H1 (cell line): ENCODE results near the gene CA10.

ENCODE experiments used
- BRCA1 ChIP-seq: IDR thresholded peaks from 2 replicates; pipeline ENCODE4 v1.6.1; 2012; ENCODE audit warnings: low read depth, low read length, improper control_type of control experiment
- CREB1 ChIP-seq: IDR thresholded peaks from 2 replicates; pipeline ENCODE4 v1.6.1; 2012; ENCODE audit warnings: inconsistent platforms
- HDAC2 ChIP-seq, 2 experiments: fragments of 300-600 bp in 1 of 2; sonication (generic) in 1 of 2; IDR thresholded peaks; 2 replicates each; pipeline ENCODE4 v1.6.1; 2011 to 2012; ENCODE audit warnings: low read depth in 2 of 2, low read length in 2 of 2, mild to moderate bottlenecking in 2 of 2, moderate library complexity in 2 of 2, borderline replicate concordance in 1 of 2, inconsistent platforms in 1 of 2
- JUND ChIP-seq: IDR thresholded peaks from 2 replicates; pipeline ENCODE4 v1.6.1; 2011; ENCODE audit warnings: mild to moderate bottlenecking, improper control_type of control experiment, low read length
- PHF8 ChIP-seq: fragments of 200-600 bp; sonication (generic); conservative IDR thresholded peaks from 2 replicates; pipeline ENCODE4 v1.7.1; 2012; ENCODE audit warnings: low read depth, mild to moderate bottlenecking, inconsistent platforms, low read length, moderate library complexity
- RAD21 ChIP-seq, 2 experiments: IDR thresholded peaks in 1 of 2; conservative IDR thresholded peaks in 1 of 2; 2 replicates each; pipeline ENCODE4 v1.6.1; 2011; ENCODE audit warnings: low read depth in 2 of 2, low read length in 2 of 2, improper control_type of control experiment in 1 of 2, inconsistent platforms in 1 of 2, mild to moderate bottlenecking in 1 of 2, moderate library complexity in 1 of 2
- RNF2 ChIP-seq: fragments of 200-900, 300-1000 bp; sonication (generic); IDR thresholded peaks from 2 replicates; pipeline ENCODE4 v1.7.1; 2016; ENCODE audit warnings: borderline replicate concordance, low read depth, mild to moderate bottlenecking, antibody characterized with exemption, low read length; ENCODE audit not compliant: poor library complexity, severe bottlenecking; ENCODE audit errors: missing control alignments
- SP2 ChIP-seq: IDR thresholded peaks from 2 replicates; pipeline ENCODE4 v1.6.1; 2012; ENCODE audit warnings: mild to moderate bottlenecking, low read length, inconsistent platforms
- TF ChIP-seq, protein P1 (sequence below), 3 experiments: IDR thresholded peaks; 1 replicate in 2 of 3; 2 replicates in 1 of 3; pipeline versions ENCODE4 v1.5.1 to v1.6.1; 2011; ENCODE audit warnings: low read length in 3 of 3, mild to moderate bottlenecking in 3 of 3, inconsistent platforms in 2 of 3, low read depth in 1 of 3, moderate library complexity in 1 of 3; ENCODE audit not compliant: insufficient read depth in 1 of 3; ENCODE audit errors: control extremely low read depth in 1 of 3
- TF ChIP-seq, protein P2 (sequence below): IDR thresholded peaks from 2 replicates; pipeline ENCODE4 v1.6.1; 2012; ENCODE audit warnings: inconsistent platforms
- TF ChIP-seq, protein P3 (sequence below): IDR thresholded peaks from 2 replicates; pipeline ENCODE4 v1.6.1; 2011; ENCODE audit warnings: low read depth, mild to moderate bottlenecking, low read length; ENCODE audit not compliant: insufficient read depth

DNA sequence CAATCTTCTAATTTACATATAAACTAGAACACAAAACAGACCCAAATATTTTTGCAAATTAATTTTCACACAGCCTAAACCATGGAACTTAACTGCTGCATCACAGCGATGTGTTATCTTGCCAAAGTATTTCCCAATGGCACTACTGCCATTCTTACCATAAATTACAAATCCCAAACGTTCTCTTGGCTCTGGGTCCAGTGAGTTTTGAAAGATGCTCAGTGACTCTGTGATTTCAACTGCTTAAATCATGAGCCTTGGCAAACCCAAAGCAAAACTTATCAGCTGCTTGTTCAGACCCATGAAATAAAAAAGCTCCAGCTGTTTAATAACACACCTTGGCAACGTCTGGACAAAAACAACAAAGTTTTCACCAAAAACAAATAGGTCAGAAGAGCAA is 223.0 kb downstream of the CA10 start:
- TF ChIP-seq, protein P1, sequence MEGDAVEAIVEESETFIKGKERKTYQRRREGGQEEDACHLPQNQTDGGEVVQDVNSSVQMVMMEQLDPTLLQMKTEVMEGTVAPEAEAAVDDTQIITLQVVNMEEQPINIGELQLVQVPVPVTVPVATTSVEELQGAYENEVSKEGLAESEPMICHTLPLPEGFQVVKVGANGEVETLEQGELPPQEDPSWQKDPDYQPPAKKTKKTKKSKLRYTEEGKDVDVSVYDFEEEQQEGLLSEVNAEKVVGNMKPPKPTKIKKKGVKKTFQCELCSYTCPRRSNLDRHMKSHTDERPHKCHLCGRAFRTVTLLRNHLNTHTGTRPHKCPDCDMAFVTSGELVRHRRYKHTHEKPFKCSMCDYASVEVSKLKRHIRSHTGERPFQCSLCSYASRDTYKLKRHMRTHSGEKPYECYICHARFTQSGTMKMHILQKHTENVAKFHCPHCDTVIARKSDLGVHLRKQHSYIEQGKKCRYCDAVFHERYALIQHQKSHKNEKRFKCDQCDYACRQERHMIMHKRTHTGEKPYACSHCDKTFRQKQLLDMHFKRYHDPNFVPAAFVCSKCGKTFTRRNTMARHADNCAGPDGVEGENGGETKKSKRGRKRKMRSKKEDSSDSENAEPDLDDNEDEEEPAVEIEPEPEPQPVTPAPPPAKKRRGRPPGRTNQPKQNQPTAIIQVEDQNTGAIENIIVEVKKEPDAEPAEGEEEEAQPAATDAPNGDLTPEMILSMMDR (IDR thresholded peaks at IDR 0.05; ENCODE audit: control extremely low read depth in 1 of 3, insufficient read depth in 1 of 3, low read depth in 1 of 3, low read length in 3 of 3): no peak
- TF ChIP-seq, protein P2, sequence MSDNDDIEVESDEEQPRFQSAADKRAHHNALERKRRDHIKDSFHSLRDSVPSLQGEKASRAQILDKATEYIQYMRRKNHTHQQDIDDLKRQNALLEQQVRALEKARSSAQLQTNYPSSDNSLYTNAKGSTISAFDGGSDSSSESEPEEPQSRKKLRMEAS: no peak
- TF ChIP-seq CREB1 (no peak), JUND (no peak), SP2 (no peak), RNF2 (no peak), PHF8 (no peak), HDAC2 (IDR thresholded peaks at IDR 0.05; ENCODE audit: borderline replicate concordance in 1 of 2, low read depth in 2 of 2, low read length in 2 of 2) (no peak), BRCA1 (no peak), RAD21 (IDR thresholded peaks at IDR 0.05 in 1 of 2, conservative IDR thresholded peaks at IDR 0.05 in 1 of 2; ENCODE audit: low read depth in 2 of 2, low read length in 2 of 2) (no peak)
- TF ChIP-seq, protein P3, sequence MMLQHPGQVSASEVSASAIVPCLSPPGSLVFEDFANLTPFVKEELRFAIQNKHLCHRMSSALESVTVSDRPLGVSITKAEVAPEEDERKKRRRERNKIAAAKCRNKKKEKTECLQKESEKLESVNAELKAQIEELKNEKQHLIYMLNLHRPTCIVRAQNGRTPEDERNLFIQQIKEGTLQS: no peak
